ENCODE results near the gene IL18R1.

Gene IL18R1

DNA sequence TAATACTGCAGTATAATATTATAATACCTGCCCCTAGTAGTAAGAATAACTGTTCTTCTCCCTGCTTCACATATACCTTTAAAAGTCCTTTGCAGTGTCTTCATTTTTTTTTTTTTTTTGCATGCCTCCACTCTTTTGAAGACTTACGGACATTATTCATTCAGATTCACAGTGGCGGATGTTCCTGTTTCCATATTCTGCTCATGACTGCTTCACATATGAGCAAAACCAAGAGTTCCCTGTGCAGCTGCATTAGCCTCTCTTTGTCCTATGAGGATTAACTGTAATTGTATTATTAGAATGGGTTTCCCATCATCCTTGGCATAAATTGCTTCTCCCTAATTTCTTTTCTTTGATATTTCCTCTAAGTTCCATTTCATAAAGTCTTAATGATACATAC lies 80.1 kb downstream of the IL18R1 start:
- no peak for DNase-seq
- no peaks in the 10 kb centered on the region for H3K36me3 ChIP-seq
- H3K27me3 ChIP-seq, result peaks cover 0 to 6% of the 10 kb centered on the region in 2 donors
- no peak overlapping the region for H3K4me3 ChIP-seq
- intact Hi-C loops (cut with DNase I; ENCODE audit: low total_unique reads), result no loop called here
- no peaks in the 10 kb centered on the region for H3K4me1 ChIP-seq
- TF ChIP-seq, protein P1, sequence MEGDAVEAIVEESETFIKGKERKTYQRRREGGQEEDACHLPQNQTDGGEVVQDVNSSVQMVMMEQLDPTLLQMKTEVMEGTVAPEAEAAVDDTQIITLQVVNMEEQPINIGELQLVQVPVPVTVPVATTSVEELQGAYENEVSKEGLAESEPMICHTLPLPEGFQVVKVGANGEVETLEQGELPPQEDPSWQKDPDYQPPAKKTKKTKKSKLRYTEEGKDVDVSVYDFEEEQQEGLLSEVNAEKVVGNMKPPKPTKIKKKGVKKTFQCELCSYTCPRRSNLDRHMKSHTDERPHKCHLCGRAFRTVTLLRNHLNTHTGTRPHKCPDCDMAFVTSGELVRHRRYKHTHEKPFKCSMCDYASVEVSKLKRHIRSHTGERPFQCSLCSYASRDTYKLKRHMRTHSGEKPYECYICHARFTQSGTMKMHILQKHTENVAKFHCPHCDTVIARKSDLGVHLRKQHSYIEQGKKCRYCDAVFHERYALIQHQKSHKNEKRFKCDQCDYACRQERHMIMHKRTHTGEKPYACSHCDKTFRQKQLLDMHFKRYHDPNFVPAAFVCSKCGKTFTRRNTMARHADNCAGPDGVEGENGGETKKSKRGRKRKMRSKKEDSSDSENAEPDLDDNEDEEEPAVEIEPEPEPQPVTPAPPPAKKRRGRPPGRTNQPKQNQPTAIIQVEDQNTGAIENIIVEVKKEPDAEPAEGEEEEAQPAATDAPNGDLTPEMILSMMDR (IDR thresholded peaks at IDR 0.05), result no peak
- no peaks in the 10 kb centered on the region for H3K9me3 ChIP-seq
- H3K27ac ChIP-seq, result no peak overlapping the region

GRCh38 chr2:102436323-102436722 lies 80.7 kb downstream of the IL18R1 start:
- Histone ChIP-seq H3K27ac (no peak overlapping the region), H3K4me3 (no peak overlapping the region), H3K36me3 (no peaks in the 10 kb centered on the region), H3K4me1 (no peaks in the 10 kb centered on the region), H3K27me3 (peaks cover 0 to 6% of the 10 kb centered on the region in 2 donors), H3K9me3 (no peaks in the 10 kb centered on the region)
- TF ChIP-seq, protein P1 (IDR thresholded peaks at IDR 0.05), result no peak
- DNase-seq, result no peak
- intact Hi-C loops (cut with DNase I; ENCODE audit: low total_unique reads), result no loop called here

- Histone ChIP-seq H3K27me3 (peaks cover 0 to 4% of the 10 kb centered on the region in 2 donors), H3K27ac (no peak overlapping the region), H3K4me1 (no peaks in the 10 kb centered on the region), H3K9me3 (no peaks in the 10 kb centered on the region), H3K36me3 (no peaks in the 10 kb centered on the region), H3K4me3 (no peak overlapping the region)
- DNase-seq, result no peak
- intact Hi-C loops (cut with DNase I; ENCODE audit: low total_unique reads), result no loop called here
- TF ChIP-seq, protein P1 (IDR thresholded peaks at IDR 0.05), result no peak
These were observed 81.5 kb downstream of the IL18R1 start for GRCh38 chr2:102437122-102437521.

GRCh38 chr2:102438111-102438510 lies 82.5 kb downstream of the IL18R1 start:
- H3K36me3 ChIP-seq, result no peaks in the 10 kb centered on the region
- no peak overlapping the region for H3K27ac ChIP-seq
- H3K27me3 ChIP-seq, result no peaks in the 10 kb centered on the region
- no peak for DNase-seq
- TF ChIP-seq, protein P1 (IDR thresholded peaks at IDR 0.05), result no peak
- intact Hi-C loops (cut with DNase I; ENCODE audit: low total_unique reads), result no loop called here
- no peak overlapping the region for H3K4me3 ChIP-seq
- no peaks in the 10 kb centered on the region for H3K4me1 ChIP-seq
- H3K9me3 ChIP-seq, result no peaks in the 10 kb centered on the region

GRCh38 chr2:102438578-102438977 lies 83.0 kb downstream of the IL18R1 start:
- Histone ChIP-seq H3K27me3 (no peaks in the 10 kb centered on the region), H3K27ac (no peak overlapping the region), H3K4me1 (no peaks in the 10 kb centered on the region), H3K4me3 (no peak overlapping the region), H3K9me3 (no peaks in the 10 kb centered on the region), H3K36me3 (no peaks in the 10 kb centered on the region)
- DNase-seq, result no peak
- TF ChIP-seq, protein P1 (IDR thresholded peaks at IDR 0.05), result no peak
- intact Hi-C loops (cut with DNase I; ENCODE audit: low total_unique reads), result no loop called here

GRCh38 chr2:102439065-102439695 lies 83.6 kb downstream of the IL18R1 start:
- intact Hi-C loops (cut with DNase I; ENCODE audit: low total_unique reads), result no loop called here
- TF ChIP-seq, protein P1 (IDR thresholded peaks at IDR 0.05), result no peak

More at GRCh38 chr2:102439065-102439695, 83.6 kb downstream of the IL18R1 start:
- Histone ChIP-seq H3K36me3 (no peaks in the 10 kb centered on the region), H3K27me3 (no peaks in the 10 kb centered on the region), H3K27ac (no peak overlapping the region), H3K4me3 (no peak overlapping the region), H3K4me1 (no peaks in the 10 kb centered on the region), H3K9me3 (no peaks in the 10 kb centered on the region)
- no peak for DNase-seq

Measured in tibial artery (tissue), 4 donors.